NCI-H510A (cell line): ENCODE measurements around the gene ARVCF.

Experiments used
- DNase-seq: peaks from one replicate; lab custom pipeline; 2025; lab: John Stamatoyannopoulos, UW

ARVCF gene, protein sequence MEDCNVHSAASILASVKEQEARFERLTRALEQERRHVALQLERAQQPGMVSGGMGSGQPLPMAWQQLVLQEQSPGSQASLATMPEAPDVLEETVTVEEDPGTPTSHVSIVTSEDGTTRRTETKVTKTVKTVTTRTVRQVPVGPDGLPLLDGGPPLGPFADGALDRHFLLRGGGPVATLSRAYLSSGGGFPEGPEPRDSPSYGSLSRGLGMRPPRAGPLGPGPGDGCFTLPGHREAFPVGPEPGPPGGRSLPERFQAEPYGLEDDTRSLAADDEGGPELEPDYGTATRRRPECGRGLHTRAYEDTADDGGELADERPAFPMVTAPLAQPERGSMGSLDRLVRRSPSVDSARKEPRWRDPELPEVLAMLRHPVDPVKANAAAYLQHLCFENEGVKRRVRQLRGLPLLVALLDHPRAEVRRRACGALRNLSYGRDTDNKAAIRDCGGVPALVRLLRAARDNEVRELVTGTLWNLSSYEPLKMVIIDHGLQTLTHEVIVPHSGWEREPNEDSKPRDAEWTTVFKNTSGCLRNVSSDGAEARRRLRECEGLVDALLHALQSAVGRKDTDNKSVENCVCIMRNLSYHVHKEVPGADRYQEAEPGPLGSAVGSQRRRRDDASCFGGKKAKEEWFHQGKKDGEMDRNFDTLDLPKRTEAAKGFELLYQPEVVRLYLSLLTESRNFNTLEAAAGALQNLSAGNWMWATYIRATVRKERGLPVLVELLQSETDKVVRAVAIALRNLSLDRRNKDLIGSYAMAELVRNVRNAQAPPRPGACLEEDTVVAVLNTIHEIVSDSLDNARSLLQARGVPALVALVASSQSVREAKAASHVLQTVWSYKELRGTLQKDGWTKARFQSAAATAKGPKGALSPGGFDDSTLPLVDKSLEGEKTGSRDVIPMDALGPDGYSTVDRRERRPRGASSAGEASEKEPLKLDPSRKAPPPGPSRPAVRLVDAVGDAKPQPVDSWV

DNA sequence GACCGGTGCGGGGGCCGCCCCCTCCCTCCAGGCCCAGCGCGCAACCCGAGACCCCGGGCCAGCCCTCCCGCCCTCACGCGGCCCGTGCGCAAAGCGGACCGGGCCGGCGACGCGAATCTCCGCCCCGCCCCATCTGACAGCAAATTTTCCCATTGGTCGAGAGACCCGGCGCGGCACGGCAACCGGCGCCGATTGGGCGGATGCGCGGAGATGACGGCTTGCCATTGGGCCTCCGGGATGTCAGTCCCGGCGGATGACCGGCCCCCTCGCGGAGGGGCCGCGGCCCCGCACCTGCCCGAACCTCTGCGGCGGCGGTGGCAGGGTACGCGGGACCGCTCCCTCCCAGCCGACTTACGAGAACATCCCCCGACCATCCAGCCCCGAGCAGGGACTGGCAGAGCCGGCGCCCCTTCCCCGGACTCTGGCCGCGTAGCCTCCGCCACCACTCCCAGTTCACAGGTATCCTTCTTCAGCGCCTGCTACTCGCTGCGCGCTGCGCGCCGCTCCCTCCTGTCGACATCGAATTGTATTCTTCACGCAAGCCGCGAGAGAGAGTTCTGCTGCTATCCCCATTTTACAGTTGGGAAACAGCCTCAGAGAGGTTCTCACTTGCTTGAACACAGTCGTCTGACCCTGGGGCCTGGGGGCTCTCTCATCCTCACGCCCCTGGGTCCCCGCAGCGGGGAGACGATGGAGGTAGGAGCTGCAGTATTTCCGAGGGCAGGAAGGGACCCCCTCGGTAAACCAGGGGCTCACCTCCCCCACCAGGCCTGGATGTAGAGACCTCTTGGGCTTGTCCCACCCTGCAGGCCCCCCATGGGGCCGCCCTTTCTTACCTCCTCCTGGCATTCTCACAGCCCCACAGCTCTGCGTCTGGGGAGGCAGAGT, at the start of gene ARVCF:
Gene ARVCF, minus strand, starts transcription at position 90 of the 888 bp plus-strand sequence. CDS start 26,029 bp downstream, outside the sequence.
- DNase-seq, result peak; percentile 61

DNA sequence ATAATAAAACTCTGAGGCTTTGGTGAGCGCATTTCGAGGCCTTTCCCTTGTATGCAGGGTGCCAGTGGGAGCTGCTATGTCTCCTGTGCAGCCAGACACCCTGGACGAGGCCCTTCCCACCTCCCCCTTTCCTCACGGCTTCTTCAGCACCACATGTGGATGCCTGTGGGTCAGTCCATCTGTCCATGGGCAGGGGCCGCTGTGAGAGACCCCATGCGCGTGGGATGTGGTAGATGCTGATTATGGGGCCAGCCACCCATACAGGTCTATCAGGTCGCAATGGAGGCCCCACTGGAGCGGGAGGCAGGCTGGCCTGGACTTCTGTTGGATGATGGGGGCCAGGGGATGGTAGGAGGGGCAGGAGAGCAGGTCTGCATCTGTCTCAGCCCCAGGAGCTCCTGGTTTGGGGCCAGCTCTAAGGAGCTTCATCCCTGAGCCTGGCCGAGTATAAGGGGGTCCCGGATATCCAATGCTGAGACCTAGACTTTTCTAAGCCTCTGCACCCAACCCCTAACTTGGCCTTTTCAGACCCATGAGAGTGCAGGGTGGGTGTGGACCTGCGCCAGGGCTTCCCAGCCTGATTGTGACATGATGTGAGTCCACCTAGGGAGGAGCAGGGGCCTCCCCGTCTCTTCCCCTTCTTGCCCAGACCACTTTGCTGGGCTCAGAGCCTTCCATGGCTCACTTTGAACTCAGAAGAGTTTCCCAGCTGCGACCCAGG, 49.4 kb upstream of the ARVCF start:
- DNase-seq, result no peak

DNA sequence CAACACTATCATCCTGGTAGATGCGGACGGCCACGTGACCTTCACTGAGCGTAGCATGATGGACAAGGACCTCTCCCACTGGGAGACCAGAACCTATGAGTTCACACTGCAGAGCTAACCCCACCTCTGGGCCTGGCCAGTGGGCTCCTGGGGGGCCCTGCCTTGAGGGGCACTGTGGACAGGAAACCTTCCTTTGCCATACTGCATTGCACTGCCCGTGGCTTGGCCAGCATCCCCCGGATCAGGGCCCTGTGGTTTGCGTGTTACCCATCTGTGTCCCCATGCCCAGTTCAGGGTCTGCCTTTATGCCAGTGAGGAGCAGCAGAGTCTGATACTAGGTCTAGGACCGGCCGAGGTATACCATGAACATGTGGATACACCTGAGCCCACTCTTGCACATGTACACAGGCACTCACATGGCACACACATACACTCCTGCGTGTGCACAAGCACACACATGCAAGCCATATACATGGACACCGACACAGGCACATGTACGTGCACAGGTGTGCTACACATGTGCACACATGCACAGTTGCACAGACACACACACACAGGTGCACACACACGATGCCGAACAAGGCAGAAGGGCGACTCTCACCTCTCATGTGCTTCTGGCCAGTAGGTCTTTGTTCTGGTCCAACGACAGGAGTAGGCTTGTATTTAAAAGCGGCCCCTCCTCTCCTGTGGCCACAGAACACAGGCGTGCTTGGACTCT, 48.1 kb upstream of the ARVCF start:
- no peak for DNase-seq

DNA sequence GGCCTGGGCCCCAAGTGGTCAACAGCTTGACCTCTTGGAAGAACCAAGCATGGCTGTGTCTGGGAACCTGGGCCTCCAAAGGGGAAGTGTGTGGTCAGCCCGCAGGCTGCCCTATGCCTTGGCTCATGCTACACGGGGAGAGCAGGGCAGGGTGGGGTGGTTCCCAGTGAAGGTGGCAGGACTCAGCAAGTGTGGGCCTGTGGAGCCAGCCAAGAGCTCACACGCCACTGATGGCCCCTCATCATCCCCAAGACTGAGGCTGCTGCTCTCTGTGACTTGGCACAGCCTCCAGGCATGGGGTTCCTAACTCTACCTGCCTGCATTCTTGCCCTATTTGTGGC, 47.5 kb upstream of the ARVCF start:
- DNase-seq, result no peak

DNA sequence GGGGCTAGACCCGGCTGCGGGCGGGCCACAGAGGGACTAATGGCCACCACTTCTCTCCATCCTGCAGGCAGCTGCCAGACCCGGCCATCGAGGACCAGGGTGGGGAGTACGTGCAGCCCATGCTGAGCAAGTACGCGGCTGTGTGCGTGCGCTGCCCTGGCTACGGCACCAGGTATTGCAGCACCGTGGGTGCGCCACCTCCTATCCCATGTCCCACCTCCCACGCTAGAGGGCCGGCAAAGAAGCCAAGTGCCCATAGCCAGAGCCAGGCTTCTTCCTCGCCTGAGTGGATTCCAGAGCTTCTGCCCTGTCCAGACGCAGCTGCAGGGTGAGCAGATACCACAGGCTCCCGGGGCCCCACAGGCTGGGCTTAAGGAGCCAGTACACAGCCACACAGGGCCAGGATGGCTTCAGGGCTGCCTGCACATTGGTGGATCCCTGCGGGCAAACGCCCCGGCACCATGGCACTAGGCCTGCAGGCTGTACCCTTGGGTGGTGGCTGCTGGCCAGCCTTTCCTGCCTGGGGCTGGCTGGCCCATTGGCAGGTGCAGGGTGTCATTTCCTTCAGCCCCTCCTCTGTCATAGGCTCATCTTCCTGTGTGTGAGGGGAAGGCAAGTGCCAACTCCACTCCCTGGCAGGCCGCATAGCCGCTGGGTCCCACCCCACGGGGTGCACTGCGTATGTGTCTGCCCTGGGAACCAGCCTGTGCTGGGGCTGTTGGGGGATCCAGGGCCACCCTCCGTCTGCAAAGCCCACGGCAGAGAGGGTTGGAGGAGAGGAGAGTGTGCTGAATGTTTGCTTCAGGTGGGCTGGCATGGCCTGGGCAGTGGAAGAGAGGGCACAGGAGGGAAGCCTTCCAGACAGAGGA, 46.9 kb upstream of the ARVCF start:
- DNase-seq, result no peak

DNA sequence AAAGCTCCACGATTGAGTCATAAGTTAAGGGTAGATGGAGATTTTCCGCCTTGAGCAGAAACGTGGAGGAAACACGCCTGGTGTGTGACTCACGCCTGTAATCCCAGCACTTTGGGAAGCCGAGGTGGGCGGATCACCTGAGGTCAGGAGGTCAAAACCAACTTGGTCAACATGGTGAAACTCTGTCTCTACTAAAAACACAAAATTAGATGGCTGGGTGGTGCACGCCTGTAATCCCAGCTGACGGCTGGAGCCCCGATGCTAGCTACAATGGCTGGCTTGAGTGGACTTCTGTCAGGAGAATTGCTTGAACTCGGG, 46.1 kb upstream of the ARVCF start:
- no peak for DNase-seq

DNA sequence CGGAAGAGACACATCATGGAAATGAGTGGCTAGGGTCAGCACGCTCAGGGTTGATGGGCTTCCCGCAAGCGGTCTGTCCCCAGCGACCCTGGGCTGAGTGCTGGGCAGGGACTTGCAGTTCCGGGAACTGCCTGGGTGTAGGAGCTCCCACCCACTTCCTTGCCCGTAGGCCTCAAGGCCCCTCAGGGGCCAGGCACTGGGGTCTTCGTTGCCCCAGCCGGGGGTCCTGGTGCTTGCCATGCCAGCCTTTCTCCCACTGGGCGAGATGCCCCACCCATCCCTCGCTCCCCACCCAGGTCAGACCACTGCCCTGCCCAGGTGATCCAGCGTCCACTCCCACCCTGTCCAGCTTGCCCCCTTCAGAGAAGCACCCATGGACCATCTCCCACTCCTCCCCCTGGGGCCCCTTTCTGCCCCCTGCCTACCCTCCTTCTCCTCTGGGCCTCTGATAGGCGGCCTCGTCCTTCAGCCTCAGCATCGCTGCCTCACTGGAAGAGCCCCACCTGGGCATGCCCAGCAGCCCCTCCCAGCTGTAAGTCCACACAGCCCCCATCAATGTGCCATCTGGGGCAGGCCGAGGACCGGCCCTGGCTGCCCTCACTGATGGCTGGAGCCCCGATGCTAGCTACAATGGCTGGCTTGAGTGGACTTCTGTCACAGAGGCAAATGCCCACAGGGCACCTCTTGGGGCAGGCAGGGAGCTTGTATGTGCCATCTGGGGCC, 45.6 kb upstream of the ARVCF start:
- no peak for DNase-seq

DNA sequence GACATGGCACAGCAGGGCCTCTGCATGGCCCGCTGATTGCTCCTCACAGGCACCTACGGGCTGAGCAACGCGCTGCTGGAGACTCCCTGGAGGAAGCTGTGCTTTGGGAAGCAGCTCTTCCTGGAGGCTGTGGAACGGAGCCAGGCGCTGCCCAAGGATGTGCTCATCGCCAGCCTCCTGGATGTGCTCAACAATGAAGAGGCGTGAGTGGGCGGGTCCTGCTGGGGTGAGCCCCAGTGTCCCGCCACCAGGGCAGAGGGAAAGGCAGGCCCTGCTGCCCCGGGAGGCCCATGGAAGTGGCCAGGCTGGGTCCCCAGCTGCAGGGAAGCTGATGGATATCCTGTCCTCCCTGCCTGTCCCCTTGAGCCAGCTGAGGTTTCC, 44.8 kb upstream of the ARVCF start:
- no peak for DNase-seq

DNA sequence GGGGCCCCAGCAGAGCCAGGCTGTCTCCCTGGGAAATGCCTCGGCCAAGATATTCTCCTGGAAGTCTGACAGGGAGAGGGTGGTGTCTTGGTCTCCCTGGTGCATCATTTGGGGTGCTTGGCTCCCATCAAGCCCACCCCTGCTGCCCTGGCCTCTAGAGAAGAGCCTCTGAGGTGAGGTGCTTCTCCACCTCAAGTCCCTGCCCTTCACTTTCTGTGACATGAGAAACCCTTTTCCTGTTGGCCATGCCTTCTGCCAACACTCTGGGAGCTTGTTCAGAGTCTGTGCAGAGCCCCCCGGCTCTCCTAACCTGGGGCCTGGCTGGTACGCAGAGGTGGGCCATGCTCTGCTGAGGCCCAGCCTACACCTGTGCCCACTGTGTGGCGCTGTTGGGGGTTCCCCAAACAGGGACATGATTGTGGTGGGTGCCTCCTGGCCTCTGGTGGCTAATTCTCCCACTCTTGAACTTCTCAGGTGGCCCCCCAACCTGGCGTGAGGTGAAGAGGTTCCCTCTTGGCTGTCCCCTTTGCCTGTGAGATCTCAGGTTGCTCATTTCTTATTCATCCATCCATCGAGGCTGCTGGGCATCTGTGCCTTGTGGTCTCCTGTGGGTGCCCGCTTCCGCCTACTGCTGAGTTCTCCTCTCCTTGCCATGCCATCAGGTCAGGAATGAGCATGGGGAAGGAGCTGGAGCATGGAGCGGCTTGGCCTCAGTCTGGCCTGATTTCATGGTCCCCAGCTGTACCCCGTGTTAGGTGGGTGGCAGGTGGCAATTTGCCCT, 44.3 kb upstream of the ARVCF start:
- no peak for DNase-seq

DNA sequence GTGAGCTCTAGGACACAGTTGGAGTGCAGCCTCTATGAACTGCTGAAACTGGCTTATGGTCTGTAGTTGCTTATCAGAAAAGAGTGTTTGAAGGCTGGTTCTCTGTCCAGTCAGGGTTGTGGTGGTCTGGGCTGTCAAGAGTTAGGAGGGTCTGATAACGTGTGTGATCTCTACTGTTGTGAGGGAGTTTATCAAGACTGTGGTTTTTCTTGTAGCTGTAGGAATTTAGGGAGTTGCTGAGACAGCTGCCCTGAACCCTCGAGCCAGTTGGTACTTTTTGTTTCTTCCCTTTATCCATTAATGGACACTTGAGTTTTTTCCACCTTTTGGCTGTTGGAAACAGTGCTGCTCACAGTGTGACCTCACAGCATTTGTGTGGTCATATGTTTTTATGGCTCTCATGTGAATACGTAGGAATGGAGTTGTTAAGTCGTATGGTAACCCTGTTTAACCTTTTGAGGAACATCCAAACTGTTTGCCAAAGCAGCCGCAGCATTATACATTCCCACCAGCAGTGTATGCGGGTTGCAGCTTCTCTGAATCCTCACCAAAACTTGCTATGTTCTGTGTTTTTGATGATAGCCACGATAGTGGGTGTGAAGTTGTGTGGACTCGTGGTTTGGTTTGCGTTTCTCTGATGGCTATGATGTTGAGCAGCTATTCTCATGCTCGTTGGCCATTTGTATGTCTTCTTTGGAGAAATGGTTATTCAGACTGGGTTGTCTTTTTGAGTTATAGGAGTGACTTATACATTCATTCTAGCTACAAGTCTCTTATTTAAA, 42.6 kb upstream of the ARVCF start:
- no peak for DNase-seq

DNA sequence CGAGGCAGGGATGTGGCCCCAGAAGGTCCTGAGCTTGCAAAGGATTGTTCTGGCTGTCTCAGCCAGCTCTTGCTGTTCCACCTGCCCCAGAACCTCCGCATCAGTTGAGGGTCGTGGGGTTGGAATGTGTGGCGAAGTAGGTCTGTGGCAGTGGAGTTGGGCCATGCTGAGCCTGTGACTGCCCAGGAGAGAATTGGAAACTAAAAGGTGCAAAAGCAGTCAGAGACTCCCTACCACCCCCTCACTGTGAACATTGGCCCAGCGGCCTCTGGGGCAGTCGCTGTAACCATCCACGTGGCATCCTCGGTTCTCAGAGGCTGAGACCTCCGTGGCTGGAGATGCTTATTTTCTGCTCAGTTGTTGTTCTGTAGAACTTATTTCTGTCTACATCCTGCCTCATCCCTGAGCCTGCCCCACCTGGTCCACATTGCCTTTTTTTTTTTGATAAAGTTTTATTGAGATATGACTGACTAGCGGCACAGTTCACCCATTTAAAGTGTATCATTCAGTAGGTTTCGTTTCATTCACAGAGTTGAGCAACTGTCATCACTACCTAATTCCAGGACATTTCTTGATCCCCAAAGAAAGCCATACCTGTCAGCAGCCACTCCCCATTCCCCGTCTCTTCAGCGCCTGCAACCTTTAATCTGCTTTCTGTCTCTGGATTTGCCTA, 41.1 kb upstream of the ARVCF start:
- DNase-seq, result no peak

DNA sequence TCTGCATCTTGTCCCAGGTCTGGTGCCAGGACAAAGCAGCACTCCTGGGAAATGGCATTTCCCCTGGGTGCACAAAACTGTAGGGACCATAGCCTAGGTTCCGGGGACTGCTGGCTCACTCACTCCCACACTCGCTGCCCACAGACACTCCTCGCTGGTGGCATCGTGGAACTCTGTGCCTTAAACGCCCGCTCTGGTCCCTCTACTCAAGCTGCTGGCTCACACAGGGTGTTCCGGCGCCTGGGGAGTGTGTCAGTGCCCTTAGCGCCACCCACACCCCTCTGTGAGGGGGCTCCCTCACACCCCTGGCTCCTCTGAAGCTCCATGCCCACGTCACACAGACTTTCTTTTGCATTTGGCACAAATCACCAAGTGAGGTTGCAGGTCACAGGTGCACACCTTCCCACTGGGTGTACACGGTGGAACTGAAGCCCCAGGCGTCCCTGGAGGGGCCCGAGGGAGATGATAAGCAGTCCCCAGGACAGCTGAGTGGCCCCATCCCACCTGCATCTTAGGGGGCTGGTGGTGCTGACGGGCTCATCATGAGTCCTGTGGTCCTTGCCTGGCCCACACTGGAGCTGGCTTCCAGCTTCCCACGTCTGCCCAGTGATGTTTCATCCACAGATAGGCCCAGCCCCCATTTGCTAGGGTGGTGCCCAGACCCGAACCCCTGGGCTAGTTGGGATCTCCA, 40.2 kb upstream of the ARVCF start:
- no peak for DNase-seq

DNA sequence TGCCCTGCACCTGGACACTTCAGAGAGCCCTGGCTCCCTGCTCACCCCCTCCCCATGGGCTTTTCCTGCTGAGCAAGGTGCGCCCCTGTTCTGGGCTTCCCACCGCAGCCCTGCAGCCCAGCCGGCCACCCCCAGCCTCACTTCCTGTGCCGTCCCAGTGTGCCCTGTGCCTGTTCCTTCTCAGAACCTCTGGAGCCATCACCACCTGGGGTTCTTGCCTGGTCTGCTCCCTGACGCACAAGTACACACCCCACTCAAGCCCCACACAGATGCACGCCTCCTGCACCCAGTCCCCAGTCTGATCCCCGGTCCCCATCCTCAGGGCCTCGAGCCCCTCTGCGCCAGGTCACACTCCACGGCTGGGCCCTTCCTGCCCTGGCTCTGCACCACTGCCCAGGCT, 39.5 kb upstream of the ARVCF start:
- no peak for DNase-seq

DNA sequence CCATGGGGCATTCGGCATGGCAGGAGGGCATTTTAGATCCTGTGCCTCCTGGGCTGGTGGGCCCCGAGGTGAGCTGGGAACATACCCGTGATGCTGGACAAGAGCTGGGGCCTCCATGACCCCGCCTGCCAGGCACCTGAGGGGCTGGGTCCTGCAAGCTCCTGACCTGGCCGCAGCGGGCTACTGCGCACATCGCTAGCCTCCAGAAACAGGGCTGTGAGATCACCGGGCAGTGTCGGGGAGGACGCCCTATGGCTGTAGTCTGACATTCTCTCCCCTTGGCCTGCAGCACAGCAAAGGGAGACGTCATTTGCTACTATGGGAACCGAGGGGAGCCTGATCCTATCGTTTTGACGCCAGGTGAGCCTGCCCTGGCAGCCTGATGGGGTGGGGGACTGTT, 39.0 kb upstream of the ARVCF start:
- DNase-seq, result no peak

DNA sequence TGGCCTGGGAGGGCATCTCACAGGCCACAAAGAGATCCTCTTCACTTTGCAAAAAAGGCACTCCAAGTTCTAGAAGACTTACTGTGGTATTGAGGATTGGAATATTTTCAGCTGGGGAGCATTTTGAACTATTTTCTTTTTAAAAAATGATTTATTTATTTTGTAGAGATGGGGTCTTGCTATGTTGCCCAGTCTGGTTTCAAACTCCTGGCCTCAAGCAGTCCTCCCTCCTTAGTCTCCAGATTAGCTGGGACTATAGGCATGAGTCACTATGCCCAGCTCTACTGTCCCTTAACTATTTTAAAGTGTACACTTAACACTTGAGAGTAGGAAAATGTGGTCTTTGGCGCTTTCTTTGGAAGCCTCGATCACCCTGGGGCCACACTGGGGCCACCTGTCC, 38.5 kb upstream of the ARVCF start:
- DNase-seq, result no peak

DNA sequence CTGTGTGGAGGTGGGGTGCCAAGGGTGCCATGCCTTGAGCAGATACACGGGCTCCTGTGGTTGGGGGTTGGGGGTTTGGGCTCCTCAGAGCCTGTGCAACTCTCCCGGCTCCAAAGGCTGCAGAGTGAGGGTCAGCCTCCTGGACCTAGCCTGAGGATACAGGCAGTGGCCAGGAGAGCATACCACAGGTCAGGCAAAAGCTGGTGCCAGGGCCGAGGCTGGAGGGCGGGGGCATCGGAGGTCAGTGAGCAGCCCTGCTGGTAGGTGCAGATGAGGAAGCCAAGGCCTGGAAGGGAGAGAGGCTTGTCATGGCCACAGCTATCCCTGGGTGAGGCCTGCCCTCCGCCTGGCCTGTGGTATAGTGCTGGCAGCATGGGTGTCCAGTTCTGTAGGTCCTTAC, 37.9 kb upstream of the ARVCF start:
- no peak for DNase-seq

DNA sequence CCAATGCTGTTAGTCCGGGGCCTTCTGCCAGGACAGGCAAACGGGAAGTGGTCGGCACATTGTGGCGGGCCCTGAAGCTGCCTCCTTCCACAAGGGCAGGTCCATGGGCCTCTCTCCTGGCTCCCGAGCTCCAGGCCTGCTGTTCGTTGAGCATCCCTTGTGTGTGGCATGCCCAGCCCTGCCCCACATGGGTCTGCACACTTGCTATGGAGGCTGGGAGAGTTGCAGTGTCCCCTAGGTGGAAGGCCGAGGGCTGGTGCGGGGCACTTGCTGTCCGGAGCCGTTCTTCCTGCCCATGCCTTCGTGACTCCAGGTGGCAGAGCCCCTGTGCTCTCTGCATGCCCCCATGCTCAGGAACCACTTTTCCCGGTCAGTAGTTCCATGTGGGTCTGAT, 37.4 kb upstream of the ARVCF start:
- no peak for DNase-seq
